Right atrium auricular region (tissue), 2 donors: Measurements from ENCODE around the gene KIAA0232. TPM values are rescaled to one million over a fixed set of nuclear protein-coding genes. Genes with fewer than 3 reads are reported as not detected.

ENCODE experiments used
- DNase-seq: peaks from one replicate; pipeline ENCODE4 v3.0.0-alpha.2; 2019; ENCODE audit warnings: low spot score
- H3K27ac ChIP-seq, 2 donors: fragments of 200-600 bp; sonication (generic); 1 replicate in 1 of 2; 2 replicates in 1 of 2; pipeline ENCODE4 v1.5.1; 2016 to 2019
- H3K27me3 ChIP-seq, 2 donors: fragments of 200-600 bp; sonication (generic); one replicate each; pipeline versions ENCODE4 v1.5.1 to v1.6.0; 2017 to 2019
- H3K36me3 ChIP-seq: fragments of 200-600 bp; sonication (generic); one replicate; pipeline ENCODE4 v1.5.1; 2016
- H3K4me1 ChIP-seq, 2 donors: fragments of 200-600 bp; sonication (generic); one replicate each; pipeline versions ENCODE4 v1.5.1 to v1.6.0; 2017 to 2019
- H3K4me3 ChIP-seq, 2 donors: fragments of 200-600 bp; sonication (generic); 1 replicate in 1 of 2; 2 replicates in 1 of 2; pipeline ENCODE4 v1.5.1; 2017 to 2019; ENCODE audit warnings: mild to moderate bottlenecking in 1 of 2, moderate library complexity in 1 of 2
- H3K9me3 ChIP-seq, 2 donors: fragments of 200-600 bp; sonication (generic); one replicate each; pipeline ENCODE4 v1.5.1; 2019
- CTCF ChIP-seq, 2 donors: fragments of 200-600 bp; sonication (generic); IDR thresholded peaks; one replicate each; pipeline ENCODE4 v1.5.1; 2019; ENCODE audit warnings: antibody characterized with exemption in 2 of 2
- total RNA-seq, 2 donors: library from RNA; depleted of rRNA; stranded (reverse); fragments of >200 nt; gene quantifications; one replicate each; pipeline ENCODE4 v1.1.0, GENCODE V29; 2016

The KIAA0232 gene
- total RNA-seq, 2 donors from 2014 or later, result 47.5 to 69.4 TPM

DNA sequence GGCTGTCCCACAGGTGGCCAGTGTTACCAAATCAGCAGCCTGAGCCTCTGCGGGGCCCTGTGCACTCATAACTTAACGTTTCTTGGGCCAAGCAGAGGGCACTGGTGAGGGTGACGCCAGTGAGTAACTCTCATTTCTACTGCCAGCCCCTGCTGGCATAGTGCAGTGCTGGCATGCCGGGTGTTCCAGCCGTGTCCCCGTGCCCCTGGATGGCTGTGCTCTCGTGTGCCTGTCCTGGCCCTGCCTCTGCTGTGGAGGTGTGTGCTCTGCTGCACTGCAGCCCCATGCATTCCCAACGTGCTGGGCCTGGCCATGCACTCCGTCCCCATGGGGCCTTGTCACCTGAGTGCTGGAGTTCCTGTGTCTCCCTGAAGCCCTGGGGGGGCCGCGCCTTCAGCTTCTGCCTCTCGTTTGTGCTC lies 141.8 kb downstream of the KIAA0232 start:
- peaks cover 22% of the 10 kb centered on the region for H3K36me3 ChIP-seq
- DNase-seq, result no peak
- H3K27me3 ChIP-seq, result no peaks in the 10 kb centered on the region
- H3K4me1 ChIP-seq, result peaks cover 0 to 29% of the 10 kb centered on the region in 2 donors
- no peaks in the 10 kb centered on the region for H3K9me3 ChIP-seq
- H3K27ac ChIP-seq, result peak overlapping the region in 1 of 2 donors; percentile 6
- H3K4me3 ChIP-seq, result no peak overlapping the region
- no peak for TF ChIP-seq CTCF (IDR thresholded peaks at IDR 0.05)

- H3K27me3 ChIP-seq, result no peaks in the 10 kb centered on the region
- peaks cover 22% of the 10 kb centered on the region for H3K36me3 ChIP-seq
- no peak for TF ChIP-seq CTCF (IDR thresholded peaks at IDR 0.05)
- H3K4me1 ChIP-seq, result peaks cover 0 to 40% of the 10 kb centered on the region in 2 donors
- H3K9me3 ChIP-seq, result no peaks in the 10 kb centered on the region
- H3K27ac ChIP-seq, result peak overlapping the region; percentile 20 to 35
- no peak overlapping the region for H3K4me3 ChIP-seq
- DNase-seq, result peak; percentile 75
These were observed 142.9 kb downstream of the KIAA0232 start for GRCh38 chr4:6925357-6925836.

DNA sequence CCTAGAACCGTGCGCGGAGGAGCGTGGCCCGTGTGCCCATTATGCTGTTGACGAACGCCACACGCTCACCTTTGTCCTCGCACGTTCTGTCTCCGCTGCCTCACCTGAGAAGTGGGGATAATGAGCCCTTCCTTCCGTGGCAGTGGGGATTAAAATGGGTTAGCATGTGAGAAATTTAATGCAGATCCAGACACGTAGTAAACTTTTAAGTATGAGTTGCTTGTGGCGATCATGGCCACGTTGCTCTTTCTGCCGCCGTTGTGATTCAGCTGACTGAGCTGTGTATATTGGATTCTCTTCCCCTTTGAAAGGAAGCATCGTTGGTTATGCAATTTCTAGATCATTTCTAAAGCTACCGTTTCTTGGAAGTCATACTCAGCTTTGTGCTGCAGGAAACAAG lies 143.6 kb downstream of the KIAA0232 start:
- TF ChIP-seq CTCF (IDR thresholded peaks at IDR 0.05), result no peak
- no peaks in the 10 kb centered on the region for H3K27me3 ChIP-seq
- H3K4me3 ChIP-seq, result no peak overlapping the region
- peaks cover 0 to 41% of the 10 kb centered on the region in 2 donors for H3K4me1 ChIP-seq
- peak overlapping the region; percentile 20 to 35 for H3K27ac ChIP-seq
- DNase-seq, result no peak
- H3K9me3 ChIP-seq, result no peaks in the 10 kb centered on the region
- H3K36me3 ChIP-seq, result peaks cover 22% of the 10 kb centered on the region

GRCh38 chr4:6926681-6927478 lies 144.4 kb downstream of the KIAA0232 start:
- Histone ChIP-seq H3K4me3 (no peak overlapping the region), H3K27me3 (no peaks in the 10 kb centered on the region), H3K4me1 (peaks cover 0 to 41% of the 10 kb centered on the region in 2 donors), H3K9me3 (no peaks in the 10 kb centered on the region), H3K27ac (peak overlapping the region; percentile 16 to 48), H3K36me3 (peaks cover 22% of the 10 kb centered on the region)
- TF ChIP-seq CTCF (IDR thresholded peaks at IDR 0.05), result no peak
- DNase-seq, result no peak

DNA sequence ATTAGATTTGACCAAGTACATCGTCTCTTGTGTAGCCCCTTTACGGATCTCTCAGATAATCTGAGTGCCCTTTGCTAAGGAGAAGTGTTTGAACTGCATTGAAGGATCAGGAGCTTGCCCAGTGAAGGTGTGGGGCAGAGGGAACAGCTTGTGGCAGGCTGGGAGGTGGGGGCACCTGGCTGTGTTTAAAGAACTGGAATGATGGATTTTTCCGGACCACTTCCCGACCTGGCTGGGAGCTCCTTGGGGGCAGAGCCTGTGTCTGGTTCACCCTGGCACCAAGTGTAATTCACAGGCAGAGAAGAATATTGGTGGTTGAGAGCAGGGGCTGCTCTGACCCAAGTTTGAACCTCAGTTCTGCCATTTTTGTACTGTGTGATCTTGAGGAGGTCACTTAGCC lies 145.6 kb downstream of the KIAA0232 start:
- DNase-seq, result no peak
- TF ChIP-seq CTCF (IDR thresholded peaks at IDR 0.05), result no peak
- no peak overlapping the region for H3K27ac ChIP-seq
- peaks cover 0 to 41% of the 10 kb centered on the region in 2 donors for H3K4me1 ChIP-seq
- no peaks in the 10 kb centered on the region for H3K27me3 ChIP-seq
- no peaks in the 10 kb centered on the region for H3K9me3 ChIP-seq
- no peak overlapping the region for H3K4me3 ChIP-seq
- peaks cover 21% of the 10 kb centered on the region for H3K36me3 ChIP-seq
